Panc1 (cell line): ENCODE measurements around the gene ZNF254. TPM values are rescaled to one million over a fixed set of nuclear protein-coding genes. Genes with fewer than 3 reads are reported as not detected.

Source experiments
- ATAC-seq: fragments of 200-7000 bp; cut with Tn5 transposase; 2 replicates; pipeline ENCODE4 v1.9.1; 2020; ENCODE audit warnings: mild to moderate bottlenecking, moderate library complexity
- BruUV-seq: library from RNA; stranded (reverse); fragments of 400-500 nt; replicated peaks from 2 replicates; lab custom pipeline; 2021; lab: Mats Ljungman, UMichigan
- CTCF ChIA-PET: fragments of 300-600 bp; sonication (Branson Sonifier 250); formaldehyde crosslinking; loops from one replicate; lab custom pipeline; 2022; ENCODE audit warnings: antibody characterized with exemption; lab: Charles Lee
- POLR2A ChIA-PET: fragments of 300-600 bp; sonication (Branson Sonifier 250); formaldehyde crosslinking; loops from one replicate; lab custom pipeline; 2022; ENCODE audit warnings: antibody characterized with exemption; lab: Charles Lee
- DNase-seq: peaks from one replicate; pipeline ENCODE4 v3.0.0-alpha.2; 2010; ENCODE audit warnings: low read depth, low spot score
- H3K27ac ChIP-seq: 2 replicates; pipeline ENCODE4 v1.5.1; 2011; ENCODE audit warnings: mild to moderate bottlenecking, low read length, inconsistent platforms
- H3K27me3 ChIP-seq: fragments of 200-500 bp; sonication (Bioruptor generic); 2 replicates; pipeline ENCODE4 v1.6.0; 2014; ENCODE audit warnings: low read length, inconsistent platforms; ENCODE audit not compliant: control insufficient read depth, insufficient read depth
- H3K36me3 ChIP-seq: fragments of 200-500 bp; sonication (Bioruptor generic); 2 replicates; pipeline ENCODE4 v1.5.1; 2014; ENCODE audit warnings: inconsistent platforms, mild to moderate bottlenecking, low read length, moderate library complexity; ENCODE audit not compliant: control insufficient read depth, insufficient read depth
- H3K4me1 ChIP-seq: 2 replicates; pipeline ENCODE4 v1.5.1; 2011; ENCODE audit warnings: inconsistent platforms, mild to moderate bottlenecking, low read length, moderate library complexity; ENCODE audit not compliant: control insufficient read depth, insufficient read depth
- H3K4me3 ChIP-seq, 2 experiments: 2 replicates each; pipeline ENCODE4 v1.5.1; 2011 to 2012; ENCODE audit warnings: low read depth in 2 of 2, low read length in 2 of 2, mild to moderate bottlenecking in 2 of 2, inconsistent platforms in 1 of 2, moderate library complexity in 1 of 2
- H3K9me3 ChIP-seq: fragments of 200-500 bp; sonication (Bioruptor generic); 2 replicates; pipeline ENCODE4 v1.5.1; 2014; ENCODE audit warnings: low read depth, mild to moderate bottlenecking, inconsistent platforms, low read length, moderate library complexity; ENCODE audit not compliant: control insufficient read depth, insufficient read depth
- POLR2AphosphoS5 ChIP-seq: IDR thresholded peaks from 2 replicates; pipeline ENCODE4 v1.6.1; 2012; ENCODE audit warnings: mild to moderate bottlenecking, low read depth, low read length, moderate library complexity
- SIN3A ChIP-seq: IDR thresholded peaks from 2 replicates; pipeline ENCODE4 v1.6.1; 2012; ENCODE audit warnings: low read depth, mild to moderate bottlenecking, low read length, moderate library complexity, borderline replicate concordance; ENCODE audit not compliant: insufficient read depth
- TCF7L2 ChIP-seq: IDR thresholded peaks from 2 replicates; pipeline ENCODE4 v1.6.1; 2011; ENCODE audit warnings: mild to moderate bottlenecking, low read depth, low read length, inconsistent platforms
- in situ Hi-C: cut with HindIII; loops from 2 replicates; pipeline ENCODE4 v1.10.0; 2016; ENCODE audit warnings: low sequenced_read_pairs, low pct_unique_long_range_greater_than_20kb
- intact Hi-C: fragments of 100-400 bp; cut with micrococcal nuclease; formaldehyde crosslinking; loops from one replicate; pipeline ENCODE4 v1.10.0; 2022; ENCODE audit not compliant: unreplicated experiment
- total RNA-seq: library from RNA; stranded (reverse); gene quantifications from one replicate; pipeline ENCODE4 v1.2.1, GENCODE V29; 2021; ENCODE audit not compliant: unreplicated experiment
- TF ChIP-seq, protein P1 (sequence below), 2 experiments: IDR thresholded peaks; 2 replicates each; pipeline ENCODE4 v1.6.1; 2011 to 2012; ENCODE audit warnings: low read depth in 2 of 2, control low read depth in 1 of 2, low read length in 1 of 2, mild to moderate bottlenecking in 1 of 2, moderate library complexity in 1 of 2; ENCODE audit not compliant: insufficient read depth in 1 of 2
- TF ChIP-seq, protein P2 (sequence below): fragments of 450-650 bp; IDR thresholded peaks from 2 replicates; pipeline ENCODE4 v1.5.1; 2017; ENCODE audit warnings: mild to moderate bottlenecking

ZNF254 gene
- total RNA-seq, 1 experiment from 2014 or later: 12.1 TPM

- peaks cover 9% of the 10 kb centered on the region for H3K4me1 ChIP-seq
- H3K27ac ChIP-seq: no peak overlapping the region
- no peak overlapping the region for H3K4me3 ChIP-seq
- in situ Hi-C loops (no loop called here), intact Hi-C loops (no loop called here)
- TF ChIP-seq POLR2AphosphoS5 (no peak), SIN3A (no peak), TCF7L2 (no peak)
- TF ChIP-seq, protein P1, sequence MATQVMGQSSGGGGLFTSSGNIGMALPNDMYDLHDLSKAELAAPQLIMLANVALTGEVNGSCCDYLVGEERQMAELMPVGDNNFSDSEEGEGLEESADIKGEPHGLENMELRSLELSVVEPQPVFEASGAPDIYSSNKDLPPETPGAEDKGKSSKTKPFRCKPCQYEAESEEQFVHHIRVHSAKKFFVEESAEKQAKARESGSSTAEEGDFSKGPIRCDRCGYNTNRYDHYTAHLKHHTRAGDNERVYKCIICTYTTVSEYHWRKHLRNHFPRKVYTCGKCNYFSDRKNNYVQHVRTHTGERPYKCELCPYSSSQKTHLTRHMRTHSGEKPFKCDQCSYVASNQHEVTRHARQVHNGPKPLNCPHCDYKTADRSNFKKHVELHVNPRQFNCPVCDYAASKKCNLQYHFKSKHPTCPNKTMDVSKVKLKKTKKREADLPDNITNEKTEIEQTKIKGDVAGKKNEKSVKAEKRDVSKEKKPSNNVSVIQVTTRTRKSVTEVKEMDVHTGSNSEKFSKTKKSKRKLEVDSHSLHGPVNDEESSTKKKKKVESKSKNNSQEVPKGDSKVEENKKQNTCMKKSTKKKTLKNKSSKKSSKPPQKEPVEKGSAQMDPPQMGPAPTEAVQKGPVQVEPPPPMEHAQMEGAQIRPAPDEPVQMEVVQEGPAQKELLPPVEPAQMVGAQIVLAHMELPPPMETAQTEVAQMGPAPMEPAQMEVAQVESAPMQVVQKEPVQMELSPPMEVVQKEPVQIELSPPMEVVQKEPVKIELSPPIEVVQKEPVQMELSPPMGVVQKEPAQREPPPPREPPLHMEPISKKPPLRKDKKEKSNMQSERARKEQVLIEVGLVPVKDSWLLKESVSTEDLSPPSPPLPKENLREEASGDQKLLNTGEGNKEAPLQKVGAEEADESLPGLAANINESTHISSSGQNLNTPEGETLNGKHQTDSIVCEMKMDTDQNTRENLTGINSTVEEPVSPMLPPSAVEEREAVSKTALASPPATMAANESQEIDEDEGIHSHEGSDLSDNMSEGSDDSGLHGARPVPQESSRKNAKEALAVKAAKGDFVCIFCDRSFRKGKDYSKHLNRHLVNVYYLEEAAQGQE (IDR thresholded peaks at IDR 0.05; ENCODE audit: insufficient read depth in 1 of 2, low read depth in 2 of 2, low read length in 1 of 2): no peak
- TF ChIP-seq, protein P2, sequence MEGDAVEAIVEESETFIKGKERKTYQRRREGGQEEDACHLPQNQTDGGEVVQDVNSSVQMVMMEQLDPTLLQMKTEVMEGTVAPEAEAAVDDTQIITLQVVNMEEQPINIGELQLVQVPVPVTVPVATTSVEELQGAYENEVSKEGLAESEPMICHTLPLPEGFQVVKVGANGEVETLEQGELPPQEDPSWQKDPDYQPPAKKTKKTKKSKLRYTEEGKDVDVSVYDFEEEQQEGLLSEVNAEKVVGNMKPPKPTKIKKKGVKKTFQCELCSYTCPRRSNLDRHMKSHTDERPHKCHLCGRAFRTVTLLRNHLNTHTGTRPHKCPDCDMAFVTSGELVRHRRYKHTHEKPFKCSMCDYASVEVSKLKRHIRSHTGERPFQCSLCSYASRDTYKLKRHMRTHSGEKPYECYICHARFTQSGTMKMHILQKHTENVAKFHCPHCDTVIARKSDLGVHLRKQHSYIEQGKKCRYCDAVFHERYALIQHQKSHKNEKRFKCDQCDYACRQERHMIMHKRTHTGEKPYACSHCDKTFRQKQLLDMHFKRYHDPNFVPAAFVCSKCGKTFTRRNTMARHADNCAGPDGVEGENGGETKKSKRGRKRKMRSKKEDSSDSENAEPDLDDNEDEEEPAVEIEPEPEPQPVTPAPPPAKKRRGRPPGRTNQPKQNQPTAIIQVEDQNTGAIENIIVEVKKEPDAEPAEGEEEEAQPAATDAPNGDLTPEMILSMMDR: no peak
- no peaks in the 10 kb centered on the region for H3K27me3 ChIP-seq
- DNase-seq (no peak), ATAC-seq (no peak)
- peaks cover 3% of the 10 kb centered on the region; the same call in 1 of the 2 replicates for H3K36me3 ChIP-seq
- ChIA-PET POLR2A (no interaction called here), CTCF (no interaction called here)
- no peaks in the 10 kb centered on the region for H3K9me3 ChIP-seq
- BruUV-seq: TSS peak; percentile 3
Measured at GRCh38 chr19:24057144-24057543, 29.8 kb upstream of the ZNF254 start.

- Histone ChIP-seq H3K36me3 (no peaks in the 10 kb centered on the region), H3K4me1 (no peaks in the 10 kb centered on the region), H3K9me3 (no peaks in the 10 kb centered on the region), H3K4me3 (no peak overlapping the region), H3K27ac (no peak overlapping the region), H3K27me3 (no peaks in the 10 kb centered on the region)
- no peak for ATAC-seq
- in situ Hi-C loops (no loop called here), intact Hi-C loops (no loop called here)
- CTCF ChIA-PET: no interaction called here
- no peak for DNase-seq
- TF ChIP-seq, protein P1 (IDR thresholded peaks at IDR 0.05; ENCODE audit: insufficient read depth in 1 of 2, low read depth in 2 of 2, low read length in 1 of 2): no peak
- TF ChIP-seq POLR2AphosphoS5 (no peak), SIN3A (no peak), TCF7L2 (no peak)
- TF ChIP-seq, protein P2: no peak
- BruUV-seq: no TSS peak
- POLR2A ChIA-PET: no interaction called here
Measured at GRCh38 chr19:24059563-24060295, 27.3 kb upstream of the ZNF254 start.
